IMR-90 (cell line): ENCODE measurements around the gene DLG5. TPM values are rescaled to one million over a fixed set of nuclear protein-coding genes. Genes with fewer than 3 reads are reported as not detected.

Experiments used
- ATAC-seq: fragments of 200-7000 bp; cut with Tn5 transposase; 2 replicates; pipeline ENCODE4 v1.9.1; 2020; ENCODE audit warnings: low read depth, mild to moderate bottlenecking, moderate library complexity
- BruUV-seq: library from RNA; stranded (reverse); fragments of 400-500 nt; replicated peaks from 2 replicates; lab custom pipeline; 2021; lab: Mats Ljungman, UMichigan
- CTCF ChIA-PET: fragments of 300-600 bp; formaldehyde crosslinking; extraction: SDS; loops from one replicate; lab custom pipeline; 2021; ENCODE audit warnings: antibody characterized with exemption; lab: Yijun Ruan, JAX
- POLR2A ChIA-PET: fragments of 300-600 bp; sonication (Branson Sonifier 250); formaldehyde crosslinking; loops from one replicate; lab custom pipeline; 2022; ENCODE audit warnings: antibody characterized with exemption; ENCODE audit not compliant: unreplicated experiment; lab: Charles Lee
- DNase-seq: peaks from one replicate; pipeline ENCODE4 v3.0.0; 2013
- H2AFZ ChIP-seq: replicated peaks from 2 replicates; pipeline ENCODE3; 2013; ENCODE audit warnings: low read length, mild to moderate bottlenecking; ENCODE audit not compliant: poor library complexity
- H2AK5ac ChIP-seq: 2 replicates; pipeline ENCODE4 v1.6.1; 2013; ENCODE audit warnings: low read depth, low read length, inconsistent platforms
- H2AK9ac ChIP-seq: replicated peaks from 2 replicates; pipeline ENCODE3; 2013; ENCODE audit warnings: mild to moderate bottlenecking, low read depth, low read length, moderate library complexity; ENCODE audit not compliant: poor library complexity
- H2BK120ac ChIP-seq: 2 replicates; pipeline ENCODE4 v1.6.1; 2013; ENCODE audit warnings: low read depth, low read length, inconsistent platforms
- H2BK15ac ChIP-seq: 3 replicates; pipeline ENCODE4 v1.6.1; 2013; ENCODE audit warnings: low read depth, low read length, inconsistent platforms
- H2BK20ac ChIP-seq: 2 replicates; pipeline ENCODE4 v1.6.1; 2013; ENCODE audit warnings: low read depth, mild to moderate bottlenecking, inconsistent platforms, low read length, moderate library complexity
- H2BK5ac ChIP-seq: 2 replicates; pipeline ENCODE4 v1.6.1; 2013; ENCODE audit warnings: mild to moderate bottlenecking, low read depth, low read length, inconsistent platforms; ENCODE audit not compliant: poor library complexity, severe bottlenecking
- H3K14ac ChIP-seq: replicated peaks from 2 replicates; pipeline ENCODE4 v1.6.1; 2013; ENCODE audit warnings: low read depth, low read length, inconsistent platforms
- H3K18ac ChIP-seq: 2 replicates; pipeline ENCODE4 v1.6.1; 2013; ENCODE audit warnings: low read depth, low read length, control low read depth
- H3K23ac ChIP-seq: 2 replicates; pipeline ENCODE4 v1.6.1; 2013; ENCODE audit warnings: low read depth, low read length, inconsistent platforms
- H3K27ac ChIP-seq: 2 replicates; pipeline ENCODE4 v1.5.1; 2013; ENCODE audit warnings: mild to moderate bottlenecking, control low read depth, low read length; ENCODE audit not compliant: insufficient read depth
- H3K27me3 ChIP-seq: 2 replicates; pipeline ENCODE4 v1.6.1; 2013; ENCODE audit warnings: low read length; ENCODE audit not compliant: control insufficient read depth, insufficient read depth
- H3K36me3 ChIP-seq: 2 replicates; pipeline ENCODE4 v1.6.1; 2013; ENCODE audit warnings: low read length, mixed read lengths; ENCODE audit not compliant: control insufficient read depth, insufficient read depth
- H3K4ac ChIP-seq: 2 replicates; pipeline ENCODE4 v1.6.1; 2013; ENCODE audit warnings: low read depth, low read length, inconsistent platforms
- H3K4me1 ChIP-seq: 2 replicates; pipeline ENCODE4 v1.6.1; 2013; ENCODE audit warnings: low read length, mixed read lengths; ENCODE audit not compliant: control insufficient read depth, insufficient read depth
- H3K4me2 ChIP-seq: 2 replicates; pipeline ENCODE4 v1.6.1; 2013; ENCODE audit warnings: low read depth, mild to moderate bottlenecking, control low read depth, low read length, moderate library complexity
- H3K4me3 ChIP-seq: 2 replicates; pipeline ENCODE4 v1.5.1; 2013; ENCODE audit warnings: low read depth, mild to moderate bottlenecking, control low read depth, low read length, moderate library complexity; ENCODE audit not compliant: insufficient read depth
- H3K56ac ChIP-seq: 2 replicates; pipeline ENCODE4 v1.6.1; 2013; ENCODE audit warnings: low read length, inconsistent platforms; ENCODE audit not compliant: insufficient read depth; ENCODE audit errors: extremely low read depth
- H3K79me1 ChIP-seq, 2 experiments: 2 replicates each; pipeline ENCODE4 v1.6.1; 2013; ENCODE audit warnings: low read length in 2 of 2, inconsistent platforms in 1 of 2, low read depth in 1 of 2
- H3K9ac ChIP-seq: 2 replicates; pipeline ENCODE4 v1.6.1; 2013; ENCODE audit warnings: low read depth, low read length, control low read depth
- H3K9me1 ChIP-seq: 2 replicates; pipeline ENCODE4 v1.6.1; 2013; ENCODE audit warnings: low read length, inconsistent platforms; ENCODE audit not compliant: insufficient read depth
- H3K9me3 ChIP-seq: 2 replicates; pipeline ENCODE4 v1.6.1; 2013; ENCODE audit warnings: low read length; ENCODE audit not compliant: control insufficient read depth, insufficient read depth
- H4K20me1 ChIP-seq: 2 replicates; pipeline ENCODE4 v1.6.1; 2013; ENCODE audit warnings: low read length, inconsistent platforms; ENCODE audit not compliant: insufficient read depth
- H4K5ac ChIP-seq: 2 replicates; pipeline ENCODE4 v1.6.1; 2013; ENCODE audit warnings: mild to moderate bottlenecking, low read depth, low read length, control low read depth
- H4K8ac ChIP-seq, 2 experiments: 2 replicates each; pipeline ENCODE4 v1.6.1; 2013; ENCODE audit warnings: low read depth in 2 of 2, low read length in 2 of 2, control low read depth in 1 of 2, inconsistent platforms in 1 of 2
- H4K91ac ChIP-seq: 2 replicates; pipeline ENCODE4 v1.6.1; 2013; ENCODE audit warnings: low read depth, low read length, inconsistent platforms; ENCODE audit not compliant: insufficient read depth
- BHLHE40 ChIP-seq: fragments of 150-350 bp; IDR thresholded peaks from 2 replicates; pipeline ENCODE4 v1.6.1; 2016; ENCODE audit warnings: mild to moderate bottlenecking, low read depth, low read length
- CEBPB ChIP-seq: IDR thresholded peaks from 2 replicates; pipeline ENCODE4 v1.6.1; 2012; ENCODE audit warnings: low read depth, low read length, improper control_type of control experiment
- CHD1 ChIP-seq: IDR thresholded peaks from 2 replicates; pipeline ENCODE4 v1.6.1; 2012; ENCODE audit warnings: low read depth, low read length, improper control_type of control experiment
- ELK1 ChIP-seq: fragments of 150-350 bp; IDR thresholded peaks from 2 replicates; pipeline ENCODE4 v1.6.1; 2016; ENCODE audit warnings: low read depth, mild to moderate bottlenecking, low read length, moderate library complexity, borderline replicate concordance
- FOS ChIP-seq: fragments of 150-350 bp; IDR thresholded peaks from 2 replicates; pipeline ENCODE4 v1.6.1; 2016; ENCODE audit warnings: low read depth, low read length
- MAZ ChIP-seq: IDR thresholded peaks from 2 replicates; pipeline ENCODE4 v1.6.1; 2012; ENCODE audit warnings: low read depth, mild to moderate bottlenecking, low read length, improper control_type of control experiment, moderate library complexity, borderline replicate concordance
- MXI1 ChIP-seq: IDR thresholded peaks from 2 replicates; pipeline ENCODE4 v1.6.1; 2012; ENCODE audit warnings: low read depth, mild to moderate bottlenecking, low read length, moderate library complexity, borderline replicate concordance
- POLR2A ChIP-seq: IDR thresholded peaks from 2 replicates; pipeline ENCODE4 v1.6.1; 2012; ENCODE audit warnings: mild to moderate bottlenecking, low read depth, low read length
- RCOR1 ChIP-seq: IDR thresholded peaks from 2 replicates; pipeline ENCODE4 v1.6.1; 2012; ENCODE audit warnings: mild to moderate bottlenecking, low read length, improper control_type of control experiment; ENCODE audit not compliant: insufficient replicate concordance
- RFX5 ChIP-seq: IDR thresholded peaks from 2 replicates; pipeline ENCODE4 v1.8.0; 2012; ENCODE audit warnings: low read depth, mild to moderate bottlenecking, low read length, moderate library complexity
- SMC3 ChIP-seq: fragments of 150-350 bp; IDR thresholded peaks from 2 replicates; pipeline ENCODE4 v1.6.1; 2016; ENCODE audit warnings: low read depth, mild to moderate bottlenecking, antibody characterized with exemption, low read length, moderate library complexity
- USF2 ChIP-seq: fragments of 150-350 bp; IDR thresholded peaks from 2 replicates; pipeline ENCODE4 v1.6.1; 2017; ENCODE audit warnings: mild to moderate bottlenecking, antibody characterized with exemption, low read length, low read depth
- WGBS, 2 experiments: methylation state at CpG; one replicate each; pipeline versions ENCODE4 v1.1.5 to v1.1.7; 2013; ENCODE audit warnings: missing lambda C conversion rate in 2 of 2; ENCODE audit not compliant: insufficient read length in 1 of 2; ENCODE audit errors: extremely low coverage in 2 of 2; 5-methylcytosine and 5-hydroxymethylcytosine counted together
- dilution Hi-C: fragments of 300-500 bp; cut with HindIII; formaldehyde crosslinking; loops from one replicate; pipeline ENCODE4 v1.14.3; 2018; ENCODE audit warnings: low sequenced_read_pairs; ENCODE audit not compliant: unreplicated experiment
- in situ Hi-C: fragments of 300-500 bp; cut with MboI; formaldehyde crosslinking; loops from 3 replicates; pipeline ENCODE4 v1.14.3; 2019; ENCODE audit warnings: low sequenced_read_pairs, inconsistent platforms, mixed read lengths
- intact Hi-C: fragments of 100-400 bp; cut with micrococcal nuclease; formaldehyde crosslinking; loops from 2 replicates; pipeline ENCODE4 v1.10.0; 2022
- polyA plus RNA-seq, 3 experiments: library from polyadenylated mRNA; depleted of rRNA; stranded (reverse); fragments of >200 nt; gene quantifications; 2 replicates each; pipeline ENCODE4 v1.2.3, GENCODE V29; 2012; ENCODE audit warnings: low replicate concordance in 1 of 3
- total RNA-seq: library from RNA; depleted of rRNA; stranded (reverse); fragments of >200 nt; gene quantifications from 2 replicates; pipeline ENCODE4 v1.2.3, GENCODE V29; 2012

DLG5 gene
- total and polyA plus RNA-seq, 2 of the 4 experiments (the other 2 are of a cell fraction): 12.7 to 28.7 TPM

GRCh38 chr10:77794256-77795142 is 132.1 kb downstream of the DLG5 start (continued):
- no peak for TF ChIP-seq CHD1

GRCh38 chr10:77793831-77794230 is 132.7 kb downstream of the DLG5 start:
- H4K5ac ChIP-seq: no peak overlapping the region
- H3K4me2 ChIP-seq: no peak overlapping the region
- dilution Hi-C loops: no loop called here
- no peak overlapping the region for H3K18ac ChIP-seq
- in situ Hi-C loops: no loop called here
- H3K4me1 ChIP-seq: no peaks in the 10 kb centered on the region
- H3K9me1 ChIP-seq: peaks cover 7% of the 10 kb centered on the region
- H3K27ac ChIP-seq: no peak overlapping the region
- ChIA-PET POLR2A (no interaction called here), CTCF (no interaction called here)
- H3K56ac ChIP-seq: no peak overlapping the region
- no peak for DNase-seq
- H3K27me3 ChIP-seq: no peaks in the 10 kb centered on the region
- H3K14ac ChIP-seq: no peak overlapping the region
- no peak overlapping the region for H2AK9ac ChIP-seq
- no peak overlapping the region for H2BK15ac ChIP-seq
- H3K9me3 ChIP-seq: no peaks in the 10 kb centered on the region
- WGBS, 2 experiments: 100% methylated on average over 2 of the region's 7 CpGs; no CpG with 5 or more reads in 1 of the 2 experiments
- no peak overlapping the region for H2BK120ac ChIP-seq
- H4K20me1 ChIP-seq: peaks cover 8% of the 10 kb centered on the region
- no peak overlapping the region for H4K8ac ChIP-seq
- no peak overlapping the region for H3K4me3 ChIP-seq
- no peak overlapping the region for H2BK20ac ChIP-seq
- BruUV-seq: no TSS peak
- intact Hi-C loops: no loop called here
- H3K9ac ChIP-seq: no peak overlapping the region
- peaks cover 74% of the 10 kb centered on the region for H3K36me3 ChIP-seq
- ATAC-seq: no peak
- no peak overlapping the region for H3K4ac ChIP-seq
- no peak overlapping the region for H2AFZ ChIP-seq
- no peak overlapping the region for H4K91ac ChIP-seq
- H3K79me1 ChIP-seq: peaks cover 12 to 36% of the 10 kb centered on the region in 2 experiments; a peak in 3 of 4 replicates
- no peak overlapping the region for H2BK5ac ChIP-seq
- no peak overlapping the region for H2AK5ac ChIP-seq
- no peak overlapping the region for H3K23ac ChIP-seq
- no peak for TF ChIP-seq RCOR1
- TF ChIP-seq CEBPB: no peak
- no peak for TF ChIP-seq ELK1
- TF ChIP-seq FOS: no peak
- TF ChIP-seq CHD1: no peak
- TF ChIP-seq MXI1: no peak
- TF ChIP-seq BHLHE40: no peak
- TF ChIP-seq SMC3: no peak
- no peak for TF ChIP-seq POLR2A
- TF ChIP-seq MAZ: no peak
- TF ChIP-seq USF2: no peak
- TF ChIP-seq RFX5: no peak
